SK-N-SH (cell line): ENCODE measurements around the gene NOL6. TPM values are rescaled to one million over a fixed set of nuclear protein-coding genes. Genes with fewer than 3 reads are reported as not detected.

Source experiments
- CTCF ChIA-PET: fragments of 300-600, 350-600 bp; formaldehyde crosslinking; extraction: SDS; loops from one replicate; lab custom pipeline; 2021; lab: Yijun Ruan, JAX
- POLR2A ChIA-PET: fragments of 350-600 bp; sonication (Branson Sonifier 250); formaldehyde crosslinking; extraction: SDS; loops from one replicate; lab custom pipeline; 2020; ENCODE audit warnings: antibody characterized with exemption, inconsistent platforms; lab: Yijun Ruan, JAX
- DNase-seq: peaks from one replicate; pipeline ENCODE4 v3.0.0; 2012
- H2AFZ ChIP-seq: fragments of 200-600 bp; sonication (generic); 2 replicates; pipeline ENCODE4 v1.8.1; 2016; ENCODE audit warnings: antibody characterized with exemption, mild to moderate bottlenecking, low read depth
- H3F3A ChIP-seq: fragments of 200-600 bp; sonication (generic); replicated peaks from 2 replicates; pipeline ENCODE3; 2016; ENCODE audit warnings: antibody characterized with exemption, mild to moderate bottlenecking; ENCODE audit not compliant: insufficient read depth
- H3K27ac ChIP-seq, 2 experiments: fragments of 200-500 bp in 1 of 2; fragments of 200-600 bp in 1 of 2; sonication (Bioruptor generic) in 1 of 2; sonication (generic), shearing (Covaris generic) in 1 of 2; 2 replicates each; pipeline versions ENCODE4 v1.5.1 to v1.6.1; 2014 to 2016; ENCODE audit warnings: low read depth in 2 of 2, inconsistent platforms in 1 of 2, low read length in 1 of 2, mild to moderate bottlenecking in 1 of 2, mixed read lengths in 1 of 2
- H3K27me3 ChIP-seq: fragments of 200-600 bp; sonication (generic), shearing (Covaris generic); 2 replicates; pipeline ENCODE4 v1.6.1; 2016; ENCODE audit warnings: mixed run types; ENCODE audit not compliant: insufficient read depth
- H3K36me3 ChIP-seq, 2 experiments: fragments of 200-500 bp in 1 of 2; fragments of 200-600 bp in 1 of 2; sonication (Bioruptor generic) in 1 of 2; sonication (generic) in 1 of 2; replicated peaks in 1 of 2; 2 replicates each; pipeline versions ENCODE3 to v1.5.1; 2014 to 2016; ENCODE audit warnings: low read length in 1 of 2, mild to moderate bottlenecking in 1 of 2; ENCODE audit not compliant: insufficient read depth in 2 of 2, control insufficient read depth in 1 of 2
- H3K4me1 ChIP-seq, 2 experiments: fragments of 200-500 bp in 1 of 2; fragments of 200-600 bp in 1 of 2; sonication (Bioruptor generic) in 1 of 2; sonication (generic), shearing (Covaris generic) in 1 of 2; 2 replicates each; pipeline versions ENCODE4 v1.5.1 to v1.6.1; 2014 to 2016; ENCODE audit warnings: low read depth in 1 of 2, low read length in 1 of 2, mixed run types in 1 of 2; ENCODE audit not compliant: insufficient read depth in 2 of 2, control insufficient read depth in 1 of 2
- H3K4me2 ChIP-seq: fragments of 200-600 bp; sonication (generic), shearing (Covaris generic); 2 replicates; pipeline ENCODE4 v1.6.1; 2017; ENCODE audit warnings: mixed run types
- H3K4me3 ChIP-seq, 2 experiments: fragments of 200-500 bp in 1 of 2; fragments of 200-600 bp in 1 of 2; sonication (Bioruptor generic) in 1 of 2; sonication (generic), shearing (Covaris generic) in 1 of 2; 2 replicates each; pipeline versions ENCODE4 v1.5.1 to v1.8.1; 2014 to 2016; ENCODE audit warnings: low read depth in 2 of 2, inconsistent platforms in 1 of 2, low read length in 1 of 2, mild to moderate bottlenecking in 1 of 2, mixed read lengths in 1 of 2, moderate library complexity in 1 of 2
- H3K79me2 ChIP-seq: fragments of 200-600 bp; sonication (generic); 2 replicates; pipeline ENCODE4 v1.8.1; 2017; ENCODE audit warnings: mild to moderate bottlenecking; ENCODE audit not compliant: insufficient read depth
- H3K9ac ChIP-seq: fragments of 200-600 bp; sonication (generic); 2 replicates; pipeline ENCODE4 v1.6.1; 2017; ENCODE audit warnings: mixed run types
- H3K9me2 ChIP-seq: fragments of 200-600 bp; sonication (generic); 2 replicates; pipeline ENCODE4 v1.6.1; 2017; ENCODE audit warnings: mixed run types
- H3K9me3 ChIP-seq: fragments of 200-600 bp; sonication (generic); 2 replicates; pipeline ENCODE4 v1.6.1; 2017; ENCODE audit warnings: mixed run types, mild to moderate bottlenecking, moderate library complexity
- H4K20me1 ChIP-seq: fragments of 200-600 bp; sonication (generic); 2 replicates; pipeline ENCODE4 v1.6.1; 2017; ENCODE audit warnings: mild to moderate bottlenecking, mixed run types; ENCODE audit not compliant: insufficient read depth
- CHD2 ChIP-seq: fragments of 150-350 bp; IDR thresholded peaks from 2 replicates; pipeline ENCODE4 v1.6.1; 2018; ENCODE audit warnings: low read length; ENCODE audit not compliant: partially characterized antibody
- FOSL2 ChIP-seq: IDR thresholded peaks from 2 replicates; pipeline ENCODE4 v1.4.0; 2012; ENCODE audit warnings: low read depth, mild to moderate bottlenecking, moderate library complexity, borderline replicate concordance
- MXI1 ChIP-seq: IDR thresholded peaks from 2 replicates; pipeline ENCODE4 v1.6.1; 2012; ENCODE audit warnings: mild to moderate bottlenecking, low read depth, low read length, improper control_type of control experiment
- NRF1 ChIP-seq: IDR thresholded peaks from 2 replicates; pipeline ENCODE4 v1.6.1; 2012; ENCODE audit warnings: low read depth, mild to moderate bottlenecking, low read length
- PBX3 ChIP-seq: IDR thresholded peaks from 2 replicates; pipeline ENCODE4; 2012
- POLR2AphosphoS5 ChIP-seq: IDR thresholded peaks from 2 replicates; pipeline ENCODE4 v1.6.1; 2012; ENCODE audit warnings: low read depth, low read length
- SIN3A ChIP-seq: IDR thresholded peaks from 2 replicates; pipeline ENCODE4 v1.6.1; 2012; ENCODE audit warnings: low read depth, mild to moderate bottlenecking, low read length, moderate library complexity, borderline replicate concordance
- SMC3 ChIP-seq: IDR thresholded peaks from 2 replicates; pipeline ENCODE4 v1.6.1; 2012; ENCODE audit warnings: low read depth, low read length, improper control_type of control experiment
- TAF1 ChIP-seq: IDR thresholded peaks from 2 replicates; pipeline ENCODE4 v1.6.1; 2012; ENCODE audit warnings: low read depth, mild to moderate bottlenecking, low read length, moderate library complexity, borderline replicate concordance
- TEAD4 ChIP-seq: IDR thresholded peaks from 2 replicates; pipeline ENCODE4 v1.4.0; 2012; ENCODE audit warnings: mild to moderate bottlenecking, borderline replicate concordance; ENCODE audit not compliant: insufficient read depth
- USF2 ChIP-seq: fragments of 150-350 bp; IDR thresholded peaks from 2 replicates; pipeline ENCODE4 v1.6.1; 2017; ENCODE audit warnings: antibody characterized with exemption, low read length, low read depth, borderline replicate concordance
- WGBS: methylation state at CpG from one replicate; pipeline ENCODE4 v1.1.6; 2017; ENCODE audit warnings: low lambda C conversion rate; 5-methylcytosine and 5-hydroxymethylcytosine counted together
- polyA plus RNA-seq, 3 experiments: library from polyadenylated mRNA; depleted of rRNA; stranded (reverse); fragments of >200 nt; gene quantifications; 2 replicates each; pipeline ENCODE4 v1.2.3, GENCODE V29; 2012
- TF ChIP-seq, protein P1 (sequence below): IDR thresholded peaks from 2 replicates; pipeline ENCODE4 v1.4.0; 2012; ENCODE audit warnings: low read depth, borderline replicate concordance
- TF ChIP-seq, protein P2 (sequence below): fragments of 150-350 bp; IDR thresholded peaks from 2 replicates; pipeline ENCODE4 v1.6.1; 2016; ENCODE audit warnings: mild to moderate bottlenecking, low read depth, low read length

Gene NOL6
- polyA plus RNA-seq, 1 of the 3 experiments (the other 2 are of a cell fraction), result 52.2 TPM

DNA sequence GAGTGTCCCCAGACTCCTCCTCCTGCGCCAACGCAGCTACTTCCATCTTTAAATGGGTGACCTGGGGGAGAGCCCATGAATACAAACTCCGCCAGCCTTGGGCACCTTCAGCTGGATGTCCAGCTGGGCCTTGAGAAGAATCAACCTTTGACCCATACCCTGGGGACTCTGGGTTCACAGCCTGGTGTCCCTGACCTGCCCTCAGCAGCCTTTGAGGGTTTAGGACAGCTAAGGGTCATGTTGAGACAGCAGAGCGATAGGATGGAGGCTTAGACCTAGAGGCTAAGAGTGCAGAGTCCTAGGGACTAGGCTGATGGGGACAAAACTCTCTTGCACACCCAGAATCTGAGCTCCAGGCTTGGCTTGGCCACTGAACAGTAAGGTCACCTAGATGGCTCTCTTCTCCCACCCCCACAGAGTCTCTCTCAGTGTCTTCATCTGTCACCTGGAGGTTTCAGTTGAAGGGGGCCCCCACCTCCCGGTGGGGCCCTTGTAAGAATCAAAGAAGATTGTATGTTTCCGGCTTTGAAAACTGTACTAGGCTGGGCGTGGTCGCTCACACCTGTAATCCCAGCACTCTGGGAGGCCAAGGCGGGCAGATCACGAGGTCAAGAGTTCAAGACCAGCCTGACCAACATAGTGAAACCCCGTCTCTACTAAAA lies 19.6 kb downstream of the NOL6 start:
- DNase-seq, result no peak
- H3K9me3 ChIP-seq, result no peaks in the 10 kb centered on the region
- no peaks in the 10 kb centered on the region for H3K9me2 ChIP-seq
- H3K4me1 ChIP-seq, result peaks cover 0 to 5% of the 10 kb centered on the region in 2 experiments; a peak in 2 of 4 replicates
- H3K27me3 ChIP-seq, result no peaks in the 10 kb centered on the region
- TF ChIP-seq MXI1 (no peak), POLR2AphosphoS5 (no peak), SMC3 (no peak), PBX3 (no peak), FOSL2 (no peak), SIN3A (no peak), USF2 (no peak), CHD2 (no peak), TAF1 (no peak), TEAD4 (no peak), NRF1 (no peak)
- TF ChIP-seq, protein P1, sequence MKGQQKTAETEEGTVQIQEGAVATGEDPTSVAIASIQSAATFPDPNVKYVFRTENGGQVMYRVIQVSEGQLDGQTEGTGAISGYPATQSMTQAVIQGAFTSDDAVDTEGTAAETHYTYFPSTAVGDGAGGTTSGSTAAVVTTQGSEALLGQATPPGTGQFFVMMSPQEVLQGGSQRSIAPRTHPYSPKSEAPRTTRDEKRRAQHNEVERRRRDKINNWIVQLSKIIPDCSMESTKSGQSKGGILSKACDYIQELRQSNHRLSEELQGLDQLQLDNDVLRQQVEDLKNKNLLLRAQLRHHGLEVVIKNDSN, result no peak
- TF ChIP-seq, protein P2, sequence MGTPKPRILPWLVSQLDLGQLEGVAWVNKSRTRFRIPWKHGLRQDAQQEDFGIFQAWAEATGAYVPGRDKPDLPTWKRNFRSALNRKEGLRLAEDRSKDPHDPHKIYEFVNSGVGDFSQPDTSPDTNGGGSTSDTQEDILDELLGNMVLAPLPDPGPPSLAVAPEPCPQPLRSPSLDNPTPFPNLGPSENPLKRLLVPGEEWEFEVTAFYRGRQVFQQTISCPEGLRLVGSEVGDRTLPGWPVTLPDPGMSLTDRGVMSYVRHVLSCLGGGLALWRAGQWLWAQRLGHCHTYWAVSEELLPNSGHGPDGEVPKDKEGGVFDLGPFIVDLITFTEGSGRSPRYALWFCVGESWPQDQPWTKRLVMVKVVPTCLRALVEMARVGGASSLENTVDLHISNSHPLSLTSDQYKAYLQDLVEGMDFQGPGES, result no peak
- POLR2A ChIA-PET, result no interaction called here
- CTCF ChIA-PET, result interaction anchor here (1.1 to 10.1 kb wide), 11 partner anchors 10 to 167 kb away, joined by 3 to 135 read pairs (median 12); partner anchors contain the start of gene NOL6
- H3K79me2 ChIP-seq, result no peaks in the 10 kb centered on the region
- no peaks in the 10 kb centered on the region for H4K20me1 ChIP-seq
- H3K27ac ChIP-seq, result no peak overlapping the region
- 90% methylated on average over 8 of the region's 11 CpGs for WGBS
- no peak overlapping the region for H3K4me3 ChIP-seq
- no peak overlapping the region for H2AFZ ChIP-seq
- H3K36me3 ChIP-seq, result no peaks in the 10 kb centered on the region
- no peak overlapping the region for H3K4me2 ChIP-seq
- H3F3A ChIP-seq, result no peaks in the 10 kb centered on the region
- H3K9ac ChIP-seq, result no peak overlapping the region
